ENCODE measurements around the gene EPS8L2.
A peak's percentile ranks its signal among the peaks of the same experiment; 100 is the strongest.

Gene EPS8L2

GRCh38 chr11:705646-706438, at the start of gene EPS8L2:
EPS8L2 (plus strand) TSS chr11:706231; CDS start chr11:709408, 3,177 bp downstream.
- DNase-seq: no peak

DNA sequence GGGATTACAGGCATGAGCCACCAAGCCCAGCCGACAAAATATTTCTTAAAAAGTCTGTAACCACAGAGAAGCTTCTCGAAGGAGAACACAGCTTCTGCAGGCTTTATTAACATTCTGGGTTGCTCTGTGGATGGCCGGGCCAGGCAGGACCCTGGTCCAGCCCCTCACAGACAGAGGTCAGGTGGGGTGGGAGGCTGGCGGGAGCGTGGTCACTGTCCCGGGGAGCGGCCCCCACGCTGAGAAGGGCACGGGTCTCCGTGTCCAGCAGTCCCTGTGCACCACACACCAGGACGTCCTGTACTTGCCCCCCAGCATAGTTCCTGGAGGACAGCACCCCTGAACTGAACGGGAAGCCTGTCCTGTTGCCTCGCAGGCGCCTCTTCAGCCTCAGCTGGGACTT, 49.6 kb upstream of the EPS8L2 start:
- DNase-seq: no peak

- no peak for DNase-seq
These were observed 49.2 kb upstream of the EPS8L2 start for GRCh38 chr11:656866-657265.

DNA sequence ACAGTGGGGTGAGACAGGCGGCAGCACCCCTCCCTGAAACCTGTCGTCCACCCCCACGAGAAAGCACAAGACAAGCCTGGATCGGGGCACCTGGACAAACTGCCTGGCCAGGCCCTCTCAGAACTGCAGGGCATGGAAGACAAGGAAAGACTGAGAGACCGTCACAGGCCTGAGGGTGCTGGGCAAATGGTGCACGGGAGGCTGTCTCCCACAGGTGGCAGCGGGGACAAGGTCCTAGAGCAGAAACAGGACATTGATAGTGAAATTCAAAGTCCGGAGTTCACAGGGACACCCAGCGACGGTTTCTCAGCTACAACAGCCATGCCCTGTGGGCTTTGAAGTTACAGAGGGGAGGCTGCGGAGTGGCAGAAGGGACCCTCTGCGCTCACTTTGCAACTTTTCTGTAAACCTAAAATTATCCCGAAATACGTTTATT, 48.3 kb upstream of the EPS8L2 start:
- no peak for DNase-seq

DNA sequence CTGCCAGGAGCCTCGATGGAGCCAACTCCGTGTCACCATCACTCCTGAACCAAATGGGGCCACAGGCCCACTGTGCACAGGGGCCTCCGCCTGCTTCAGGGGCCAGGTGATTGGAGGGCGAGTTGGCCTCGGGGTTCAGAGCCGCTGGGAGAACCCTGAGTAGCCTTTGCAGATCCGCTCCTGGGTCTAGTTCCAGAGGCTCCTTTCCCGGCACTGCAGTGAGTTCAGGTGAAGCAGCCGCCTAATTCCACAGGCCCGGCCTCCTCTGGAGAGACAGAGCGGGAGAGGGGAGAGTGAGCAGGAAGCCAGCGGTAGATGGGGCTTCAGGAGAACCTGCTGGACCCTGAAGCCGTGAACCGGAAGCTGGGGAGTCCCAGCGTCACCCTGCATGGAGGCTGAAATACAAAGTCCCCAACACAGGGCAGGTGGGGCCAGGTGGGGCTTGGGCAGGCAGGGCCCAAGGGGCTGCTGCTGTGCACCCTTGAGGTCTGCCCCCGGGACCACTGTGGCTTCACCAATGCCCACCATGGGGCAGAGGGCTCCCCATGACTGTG, 46.4 kb upstream of the EPS8L2 start:
- DNase-seq: no peak

- no peak for DNase-seq
These were observed 45.8 kb upstream of the EPS8L2 start for GRCh38 chr11:660281-660680.

DNA sequence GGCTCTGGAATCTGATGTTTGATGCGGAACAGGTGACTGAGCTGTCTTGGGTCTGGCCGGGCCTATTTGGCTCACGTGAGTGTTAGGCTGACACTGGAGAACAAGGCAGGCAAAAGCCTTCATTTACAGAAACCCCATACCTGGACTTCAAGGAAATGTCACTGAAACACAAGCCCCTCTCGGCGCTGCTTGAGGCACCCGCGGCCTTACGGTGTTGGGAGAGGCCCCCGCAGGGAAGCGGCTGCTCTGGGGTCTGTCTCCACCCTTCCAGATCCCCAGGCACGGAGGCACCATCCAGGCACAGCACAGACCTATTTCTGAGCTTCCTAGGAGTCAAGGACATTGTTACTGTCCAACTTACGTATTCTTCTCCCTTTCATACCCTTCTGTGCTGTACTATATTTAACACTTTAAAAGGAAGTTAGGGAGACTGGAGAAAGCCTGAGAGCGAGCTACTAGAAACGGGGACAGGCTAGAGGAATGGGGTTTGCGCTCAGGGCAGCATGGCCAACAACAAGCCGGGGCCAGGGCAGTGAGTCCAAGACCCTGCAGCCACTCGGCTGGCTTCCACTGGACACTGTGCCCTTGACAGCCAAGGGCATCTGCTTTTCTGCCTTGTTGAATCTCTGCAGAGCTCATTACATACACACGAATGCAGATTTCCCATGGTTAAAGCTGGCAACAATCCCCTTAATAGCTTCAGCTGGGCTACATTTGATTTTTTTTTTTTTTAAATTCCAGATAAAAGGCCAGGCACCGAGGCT, 45.2 kb upstream of the EPS8L2 start:
- peak in 1 of 14 donors; percentile 54 for DNase-seq

DNA sequence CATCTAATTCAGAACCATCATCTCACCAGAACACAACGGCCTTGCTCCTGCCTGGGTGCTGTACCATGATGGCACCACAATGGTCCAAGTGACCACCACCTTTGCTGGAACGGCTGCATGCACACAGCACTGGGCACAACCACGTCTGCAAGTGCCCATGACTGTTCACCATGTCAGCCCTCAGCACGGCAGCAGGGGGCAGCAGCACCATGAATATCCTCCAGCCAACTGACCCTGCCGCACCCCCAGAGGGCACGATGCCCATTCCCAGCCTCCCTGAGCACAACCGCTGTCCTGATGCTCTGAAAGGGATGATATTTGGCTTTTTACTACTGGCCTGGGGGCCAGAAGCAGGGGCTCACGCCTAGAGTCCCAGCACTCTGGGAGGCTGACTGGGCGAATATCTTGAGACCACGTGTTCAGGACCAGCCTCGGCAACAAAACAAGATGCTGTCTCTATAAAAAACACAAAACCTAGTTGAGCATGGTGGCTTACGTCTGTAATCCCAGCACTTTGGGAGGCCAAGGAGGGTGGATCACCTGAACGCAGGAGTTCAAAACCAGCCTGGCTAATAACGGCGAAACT, 43.2 kb upstream of the EPS8L2 start:
- DNase-seq: peak in 7 of 14 donors; percentile 11 to 68 (median 31)

DNA sequence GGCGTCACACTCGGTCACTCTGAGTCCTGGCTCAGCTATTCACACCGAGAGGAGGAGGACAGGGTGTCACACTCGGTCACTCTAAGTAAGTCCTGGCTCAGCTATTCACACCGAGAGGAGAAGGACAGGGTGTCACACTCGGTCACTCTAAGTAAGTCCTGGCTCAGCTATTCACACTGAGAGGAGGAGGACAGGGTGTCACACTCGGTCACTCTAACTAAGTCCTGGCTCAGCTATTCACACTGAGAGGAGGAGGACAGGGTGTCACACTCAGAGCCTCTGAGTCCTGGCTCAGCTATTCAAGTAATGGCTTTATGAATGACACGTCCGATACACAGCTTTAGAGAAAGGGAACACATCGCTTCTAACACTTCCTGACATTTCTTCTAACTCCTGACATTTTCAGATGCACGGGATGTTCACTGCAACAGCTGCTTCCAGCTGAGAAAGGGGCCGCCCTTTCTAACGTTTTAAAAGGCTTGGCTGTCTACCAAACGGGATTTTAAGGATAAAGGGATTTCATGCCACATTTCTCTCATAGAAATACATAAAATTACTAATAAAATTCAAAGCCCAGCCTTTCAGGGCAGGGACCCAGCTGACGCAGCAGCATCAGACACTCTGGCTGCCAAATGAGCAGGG, 40.8 kb upstream of the EPS8L2 start:
- no peak for DNase-seq

DNA sequence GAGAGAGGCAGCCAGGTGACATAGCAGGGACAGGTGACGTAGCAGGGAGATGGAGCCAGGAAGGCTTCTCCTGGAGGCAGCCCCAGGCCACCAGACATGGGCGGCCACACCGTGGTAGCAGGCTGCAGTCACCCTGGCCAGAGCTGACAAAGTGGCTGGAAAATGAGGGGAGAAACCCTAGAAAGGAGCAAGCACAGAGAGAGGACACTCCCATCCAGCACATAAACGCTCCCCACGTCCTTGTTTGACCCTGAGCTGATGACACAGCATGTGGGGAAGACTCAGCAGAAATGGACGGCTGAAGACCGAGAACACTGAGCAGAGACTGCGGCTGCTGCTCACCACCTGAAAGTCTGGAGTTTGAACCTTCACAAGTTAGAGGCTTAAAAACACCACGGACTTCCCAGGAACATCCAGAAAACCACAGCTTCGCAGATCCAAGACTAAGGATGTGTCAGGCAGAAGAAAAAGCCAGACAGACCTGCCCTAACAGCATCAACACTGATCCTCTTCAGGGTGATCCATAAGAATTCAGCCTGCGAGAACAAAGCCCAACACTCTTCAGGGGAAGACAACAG, 40.2 kb upstream of the EPS8L2 start:
- peak in 3 of 14 donors; percentile 32 to 82 (median 46) for DNase-seq

GRCh38 chr11:673866-674265, 32.2 kb upstream of the EPS8L2 start:
- DNase-seq: peak in 1 of 14 donors; percentile 72

DNA sequence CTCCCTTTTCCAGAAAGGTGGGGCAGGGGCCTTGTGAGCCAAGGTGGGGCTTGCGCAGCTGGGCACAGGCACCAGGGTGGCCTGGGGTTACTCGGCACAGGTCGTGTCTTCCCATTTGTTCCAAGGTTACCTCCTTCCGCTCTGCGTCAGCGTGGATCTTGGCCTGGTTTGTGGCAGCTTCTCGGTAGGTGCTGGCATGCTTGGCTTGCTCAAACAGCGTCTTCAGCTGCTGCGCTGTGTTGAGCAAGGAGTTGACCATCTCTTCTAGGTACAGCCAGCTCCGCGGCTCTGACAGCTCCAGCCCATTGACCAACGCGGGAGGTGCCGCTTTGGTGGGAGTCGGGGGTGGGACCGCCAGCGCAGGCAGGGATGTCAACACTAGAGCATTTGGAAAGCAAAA, 31.6 kb upstream of the EPS8L2 start:
- DNase-seq: peak in 1 of 14 donors; percentile 81

DNA sequence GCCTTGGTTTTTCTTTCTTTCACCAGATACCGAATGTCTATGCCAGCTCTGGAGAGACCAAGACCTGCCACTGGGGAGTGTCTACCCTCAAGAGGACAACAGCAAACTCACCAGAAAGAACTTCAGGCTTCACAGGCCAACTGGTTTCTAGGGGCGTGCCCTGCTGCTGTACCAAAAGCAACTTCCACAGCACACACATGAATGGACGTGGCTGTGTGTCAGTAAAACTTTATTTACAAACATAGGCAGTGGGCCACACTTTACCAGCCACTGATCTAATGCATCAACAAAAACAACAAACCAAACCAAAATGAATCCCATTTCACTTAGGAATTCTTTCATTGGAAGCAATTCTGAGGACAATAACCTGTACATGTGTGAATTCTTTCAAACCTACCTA, 27.7 kb upstream of the EPS8L2 start:
- DNase-seq: no peak

DNA sequence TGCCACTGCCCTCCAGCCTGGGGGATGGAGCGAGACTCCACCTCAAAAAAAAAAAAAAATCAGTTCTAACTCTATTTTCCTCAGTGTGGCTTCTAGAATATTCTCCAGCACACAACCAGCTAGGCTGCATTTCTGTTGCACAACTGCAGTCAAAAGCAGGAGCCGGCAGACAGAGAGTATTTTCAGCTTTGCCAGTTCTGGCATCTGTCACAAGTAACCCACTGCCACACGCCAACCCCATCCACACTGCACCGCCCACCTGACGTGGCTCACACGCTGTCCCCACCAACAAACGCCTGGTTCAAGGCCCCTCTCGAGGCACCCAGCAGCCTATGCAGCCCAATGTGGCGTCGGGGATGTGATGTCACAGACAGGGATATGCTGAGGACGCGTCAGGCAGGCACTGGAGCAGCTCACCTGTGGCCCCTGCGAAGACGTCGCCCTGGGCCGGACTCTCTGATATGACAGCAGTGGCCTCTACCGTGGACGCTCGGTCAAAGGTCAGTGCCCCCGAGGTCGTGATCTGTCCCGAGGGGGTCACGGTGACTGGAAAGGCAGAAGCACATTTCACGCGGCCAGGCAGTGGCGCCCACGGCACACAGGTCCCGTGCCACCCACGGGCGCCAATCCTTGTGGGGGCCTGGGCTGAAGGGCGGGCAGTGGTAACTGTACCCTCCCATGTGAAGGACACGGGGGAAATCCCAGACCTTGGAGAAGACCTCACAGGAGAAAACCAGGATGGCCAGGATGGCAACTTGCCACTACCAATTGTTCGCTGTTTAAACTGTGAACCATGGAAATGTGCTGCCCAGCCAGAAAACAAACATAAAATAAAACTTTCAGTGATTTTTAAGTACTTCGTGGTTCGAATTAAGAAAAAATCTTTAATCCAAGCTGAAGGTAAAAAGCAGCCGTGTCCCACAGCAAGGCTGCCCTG, 26.5 kb upstream of the EPS8L2 start:
- no peak for DNase-seq

GRCh38 chr11:680476-680875, 25.6 kb upstream of the EPS8L2 start:
- no peak for DNase-seq

GRCh38 chr11:680970-681369, 25.1 kb upstream of the EPS8L2 start:
- DNase-seq: no peak

- DNase-seq: no peak
These were observed 19.4 kb upstream of the EPS8L2 start for GRCh38 chr11:686451-687243.

DNA sequence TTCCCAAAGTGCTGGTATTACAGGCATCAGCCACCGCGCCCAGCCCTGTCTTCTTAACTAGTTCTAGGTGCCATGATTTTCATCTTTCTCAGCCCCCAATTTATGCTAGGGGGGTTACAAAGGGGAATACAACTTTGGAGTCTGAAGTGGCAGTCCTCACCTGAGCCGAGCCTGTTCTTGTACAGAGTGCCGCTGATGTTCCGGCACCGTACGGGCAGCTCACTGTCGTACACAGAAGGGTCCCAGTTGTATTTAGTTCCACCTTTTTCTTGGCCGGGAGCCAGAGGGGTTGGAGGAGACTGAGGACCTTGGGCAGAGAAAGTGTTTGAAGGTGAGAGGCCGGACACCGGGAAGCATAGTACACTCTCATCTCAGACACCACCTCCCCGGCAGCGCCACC, 18.3 kb upstream of the EPS8L2 start:
- DNase-seq: no peak

GRCh38 chr11:688681-689080, 17.4 kb upstream of the EPS8L2 start:
- DNase-seq: no peak

DNA sequence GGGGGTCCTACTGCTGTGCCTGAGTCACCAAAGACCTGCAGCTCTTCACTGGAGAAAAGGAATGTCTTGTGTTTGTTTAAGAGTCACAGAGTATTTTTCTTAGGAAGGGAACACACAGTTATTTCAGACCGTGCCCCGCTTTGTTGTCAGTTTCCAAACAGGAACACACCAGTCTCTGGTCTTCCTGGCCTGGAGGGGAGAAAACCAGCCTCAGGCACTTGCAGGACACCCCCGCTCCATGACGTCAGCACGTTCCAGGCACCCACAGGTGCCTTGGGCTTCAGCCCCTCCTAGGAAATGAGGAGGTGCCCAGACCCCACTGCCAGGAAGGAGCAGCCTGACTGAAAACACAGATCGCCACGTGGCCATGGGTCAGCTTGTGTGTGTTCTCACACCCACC, 16.4 kb upstream of the EPS8L2 start:
- no peak for DNase-seq

Data from C1 segment of cervical spinal cord (tissue), 14 donors.